ENCODE measurements around the gene LRRC4B. TPM values are rescaled to one million over a fixed set of nuclear protein-coding genes. Genes with fewer than 3 reads are reported as not detected.

Gene LRRC4B
- total RNA-seq, 6 experiments from 2014 or later, result 0.22 to 1.2 (median 0.52) TPM

- Histone ChIP-seq H3K36me3 (no peaks in the 10 kb centered on the region), H3K4me1 (peaks cover 0 to 7% (median 0%) of the 10 kb centered on the region in 4 donors), H3K27ac (no peak overlapping the region), H3K27me3 (peaks cover 0 to 11% of the 10 kb centered on the region in 2 donors), H3K9me3 (no peaks in the 10 kb centered on the region), H3K4me3 (no peak overlapping the region)
- ATAC-seq, result no peak
- 12% methylated on average over 9 of the region's 20 CpGs for WGBS (ENCODE audit: insufficient coverage, low coverage, low lambda C conversion rate, missing lambda C conversion rate)
- no peak for DNase-seq
- no peak for TF ChIP-seq POLR2A (IDR thresholded peaks at IDR 0.05)
- TF ChIP-seq, protein P1, sequence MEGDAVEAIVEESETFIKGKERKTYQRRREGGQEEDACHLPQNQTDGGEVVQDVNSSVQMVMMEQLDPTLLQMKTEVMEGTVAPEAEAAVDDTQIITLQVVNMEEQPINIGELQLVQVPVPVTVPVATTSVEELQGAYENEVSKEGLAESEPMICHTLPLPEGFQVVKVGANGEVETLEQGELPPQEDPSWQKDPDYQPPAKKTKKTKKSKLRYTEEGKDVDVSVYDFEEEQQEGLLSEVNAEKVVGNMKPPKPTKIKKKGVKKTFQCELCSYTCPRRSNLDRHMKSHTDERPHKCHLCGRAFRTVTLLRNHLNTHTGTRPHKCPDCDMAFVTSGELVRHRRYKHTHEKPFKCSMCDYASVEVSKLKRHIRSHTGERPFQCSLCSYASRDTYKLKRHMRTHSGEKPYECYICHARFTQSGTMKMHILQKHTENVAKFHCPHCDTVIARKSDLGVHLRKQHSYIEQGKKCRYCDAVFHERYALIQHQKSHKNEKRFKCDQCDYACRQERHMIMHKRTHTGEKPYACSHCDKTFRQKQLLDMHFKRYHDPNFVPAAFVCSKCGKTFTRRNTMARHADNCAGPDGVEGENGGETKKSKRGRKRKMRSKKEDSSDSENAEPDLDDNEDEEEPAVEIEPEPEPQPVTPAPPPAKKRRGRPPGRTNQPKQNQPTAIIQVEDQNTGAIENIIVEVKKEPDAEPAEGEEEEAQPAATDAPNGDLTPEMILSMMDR (IDR thresholded peaks at IDR 0.05), result no peak
- intact Hi-C loops (cut with DNase I), result no loop called here
Observed at GRCh38 chr19:50557009-50557613, 11.1 kb downstream of the LRRC4B start.

DNA sequence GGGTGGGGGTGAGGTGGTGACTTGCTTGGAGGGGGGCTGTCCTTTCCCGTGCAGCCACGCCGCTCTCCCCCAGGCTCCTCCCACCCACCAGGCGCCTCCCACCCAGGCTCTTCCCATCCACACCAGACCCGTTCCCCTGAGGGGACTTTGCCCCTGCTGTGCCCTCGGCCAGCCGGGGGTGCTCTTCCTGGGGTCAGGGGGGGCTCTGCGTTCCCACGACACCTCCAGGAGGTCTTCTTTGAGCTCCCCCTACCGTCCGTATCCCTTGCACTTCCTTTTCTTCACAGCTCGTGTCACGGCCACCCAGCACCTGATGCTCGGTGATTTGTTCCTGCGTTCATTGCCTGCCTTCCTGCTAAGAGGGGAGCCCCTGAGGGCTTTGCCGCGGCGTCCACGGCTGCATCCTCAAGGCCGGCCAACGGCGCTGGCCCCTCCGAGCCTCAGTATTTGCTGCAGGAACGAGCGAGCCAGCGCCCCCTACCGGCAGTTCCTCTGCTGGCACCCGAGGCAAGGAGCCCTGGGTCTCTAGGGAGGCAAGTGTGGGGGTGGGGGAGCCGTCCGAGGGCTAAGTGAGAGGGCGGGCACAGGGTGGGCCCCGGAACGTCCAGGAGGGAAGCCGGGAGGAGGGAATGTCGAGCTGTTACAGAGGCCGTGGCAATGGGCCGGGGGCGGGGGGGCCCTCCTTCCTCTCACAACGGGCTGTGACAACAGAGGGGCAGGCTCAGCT is 11.8 kb downstream of the LRRC4B start:
- Histone ChIP-seq H3K27ac (no peak overlapping the region), H3K36me3 (no peaks in the 10 kb centered on the region), H3K9me3 (no peaks in the 10 kb centered on the region), H3K27me3 (peaks cover 0 to 5% of the 10 kb centered on the region in 2 donors), H3K4me1 (peaks cover 0 to 7% (median 0%) of the 10 kb centered on the region in 4 donors), H3K4me3 (peak overlapping the region in 2 of 3 donors; percentile 29 to 43)
- intact Hi-C loops (cut with DNase I), result no loop called here
- ATAC-seq (peak; percentile 34 to 77 (median 71)), DNase-seq (peak; percentile 67 to 73 (median 67))
- under 1% methylated on average over 26 of the region's 39 CpGs for WGBS (ENCODE audit: insufficient coverage, low coverage, low lambda C conversion rate, missing lambda C conversion rate)
- no peak for TF ChIP-seq POLR2A (IDR thresholded peaks at IDR 0.05)
- TF ChIP-seq, protein P1 (IDR thresholded peaks at IDR 0.05), result peak; percentile 59 to 72 (median 65)

GRCh38 chr19:50555450-50556281 is 12.6 kb downstream of the LRRC4B start:
- Histone ChIP-seq H3K36me3 (no peaks in the 10 kb centered on the region), H3K4me3 (peak overlapping the region in 1 of 3 donors; percentile 29), H3K4me1 (peaks cover 0 to 7% (median 0%) of the 10 kb centered on the region in 4 donors), H3K9me3 (no peaks in the 10 kb centered on the region), H3K27ac (no peak overlapping the region), H3K27me3 (peaks cover 0 to 5% of the 10 kb centered on the region in 2 donors)
- intact Hi-C loops (cut with DNase I), result no loop called here
- ATAC-seq, result no peak
- TF ChIP-seq, protein P1 (IDR thresholded peaks at IDR 0.05), result no peak
- TF ChIP-seq POLR2A (IDR thresholded peaks at IDR 0.05), result no peak
- WGBS (ENCODE audit: insufficient coverage, low coverage, low lambda C conversion rate, missing lambda C conversion rate), result 42% methylated on average over 19 of the region's 28 CpGs
- DNase-seq, result no peak

GRCh38 chr19:50555033-50555432 is 13.2 kb downstream of the LRRC4B start:
- Histone ChIP-seq H3K4me1 (peaks cover 0 to 7% (median 0%) of the 10 kb centered on the region in 4 donors), H3K4me3 (no peak overlapping the region), H3K27ac (no peak overlapping the region), H3K27me3 (peaks cover 0 to 5% of the 10 kb centered on the region in 2 donors), H3K9me3 (no peaks in the 10 kb centered on the region), H3K36me3 (no peaks in the 10 kb centered on the region)
- ATAC-seq, result no peak
- TF ChIP-seq POLR2A (IDR thresholded peaks at IDR 0.05), result no peak
- TF ChIP-seq, protein P1 (IDR thresholded peaks at IDR 0.05), result no peak
- WGBS (ENCODE audit: insufficient coverage, low coverage, low lambda C conversion rate, missing lambda C conversion rate), result 57% methylated on average over 4 of the region's 12 CpGs
- no peak for DNase-seq
- intact Hi-C loops (cut with DNase I), result no loop called here
